ENCODE results near the gene EEIG2. TPM values are rescaled to one million over a fixed set of nuclear protein-coding genes. Genes with fewer than 3 reads are reported as not detected.

The EEIG2 gene
- total and polyA plus RNA-seq, 9 of the 15 experiments (the other 6 are each of a cell fraction or from before 2014, with no cell fraction given): 6.1 to 26.9 (median 15.2) TPM

DNA sequence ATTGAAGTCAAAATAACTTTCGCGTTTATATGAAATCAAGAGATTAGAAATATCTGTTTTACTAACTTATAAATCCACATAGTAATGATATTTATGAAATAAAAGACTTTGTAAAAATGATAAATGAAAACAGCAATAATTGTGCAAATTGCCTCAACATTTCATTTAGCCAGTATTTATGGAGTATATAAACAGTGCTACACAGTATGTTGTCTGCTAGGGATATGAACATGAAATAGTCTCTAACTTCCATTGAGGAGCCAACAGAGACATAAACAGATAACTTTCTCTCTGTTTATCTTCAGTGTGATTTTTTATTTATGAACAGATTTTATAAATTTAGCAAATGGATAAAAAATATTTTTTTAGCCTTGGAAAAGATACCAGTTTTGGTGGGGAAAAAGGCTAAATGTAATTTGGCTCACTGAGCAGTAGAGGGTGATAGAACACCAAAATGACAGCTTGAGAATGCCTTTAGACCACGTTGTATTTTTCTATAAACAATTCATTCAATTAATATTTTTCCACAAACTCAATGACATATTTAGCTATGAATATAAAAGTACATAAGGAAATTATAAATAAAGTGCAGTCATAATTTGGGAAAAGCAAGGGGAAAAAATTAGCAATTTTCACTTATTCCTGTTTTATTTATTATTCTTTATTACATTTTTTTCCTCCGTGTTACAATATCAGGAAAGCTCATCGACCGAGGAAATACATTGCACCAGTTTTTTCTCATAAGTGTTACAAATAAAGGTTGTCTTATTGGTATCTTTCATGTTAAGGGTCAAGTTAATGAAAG is 47.5 kb upstream of the EEIG2 start (continued):
- TF ChIP-seq RFX1 (IDR thresholded peaks at IDR 0.05) (no peak), RBFOX2 (IDR thresholded peaks at IDR 0.05; ENCODE audit: low read depth, low read length) (no peak), FOXJ2 (tag; IDR thresholded peaks at IDR 0.05) (no peak), RBM25 (IDR thresholded peaks at IDR 0.05; ENCODE audit: low read depth, low read length, severe bottlenecking) (peak; percentile 11), TAL1 (IDR thresholded peaks at IDR 0.05) (no peak), ZNF398 (CRISPR knock-in tag; IDR thresholded peaks at IDR 0.05) (no peak), POLR2H (tag; IDR thresholded peaks at IDR 0.05; ENCODE audit: low read depth) (0 out of 2 replicates have a peak, but pooled peaks have one; percentile 44), EP400 (IDR thresholded peaks at IDR 0.05) (peak; percentile 54; the same call in 1 of the 2 replicates), ZNF592 (IDR thresholded peaks at IDR 0.05) (peak; percentile 50; the same call in 1 of the 2 replicates), KDM2B (CRISPR knock-in tag; IDR thresholded peaks at IDR 0.05) (no peak), ZC3H4 (CRISPR knock-in tag; IDR thresholded peaks at IDR 0.05; ENCODE audit: borderline replicate concordance) (no peak), ZHX1 (conservative IDR thresholded peaks at IDR 0.05; ENCODE audit: low read length) (no peak)
- TF ChIP-seq, protein P1, sequence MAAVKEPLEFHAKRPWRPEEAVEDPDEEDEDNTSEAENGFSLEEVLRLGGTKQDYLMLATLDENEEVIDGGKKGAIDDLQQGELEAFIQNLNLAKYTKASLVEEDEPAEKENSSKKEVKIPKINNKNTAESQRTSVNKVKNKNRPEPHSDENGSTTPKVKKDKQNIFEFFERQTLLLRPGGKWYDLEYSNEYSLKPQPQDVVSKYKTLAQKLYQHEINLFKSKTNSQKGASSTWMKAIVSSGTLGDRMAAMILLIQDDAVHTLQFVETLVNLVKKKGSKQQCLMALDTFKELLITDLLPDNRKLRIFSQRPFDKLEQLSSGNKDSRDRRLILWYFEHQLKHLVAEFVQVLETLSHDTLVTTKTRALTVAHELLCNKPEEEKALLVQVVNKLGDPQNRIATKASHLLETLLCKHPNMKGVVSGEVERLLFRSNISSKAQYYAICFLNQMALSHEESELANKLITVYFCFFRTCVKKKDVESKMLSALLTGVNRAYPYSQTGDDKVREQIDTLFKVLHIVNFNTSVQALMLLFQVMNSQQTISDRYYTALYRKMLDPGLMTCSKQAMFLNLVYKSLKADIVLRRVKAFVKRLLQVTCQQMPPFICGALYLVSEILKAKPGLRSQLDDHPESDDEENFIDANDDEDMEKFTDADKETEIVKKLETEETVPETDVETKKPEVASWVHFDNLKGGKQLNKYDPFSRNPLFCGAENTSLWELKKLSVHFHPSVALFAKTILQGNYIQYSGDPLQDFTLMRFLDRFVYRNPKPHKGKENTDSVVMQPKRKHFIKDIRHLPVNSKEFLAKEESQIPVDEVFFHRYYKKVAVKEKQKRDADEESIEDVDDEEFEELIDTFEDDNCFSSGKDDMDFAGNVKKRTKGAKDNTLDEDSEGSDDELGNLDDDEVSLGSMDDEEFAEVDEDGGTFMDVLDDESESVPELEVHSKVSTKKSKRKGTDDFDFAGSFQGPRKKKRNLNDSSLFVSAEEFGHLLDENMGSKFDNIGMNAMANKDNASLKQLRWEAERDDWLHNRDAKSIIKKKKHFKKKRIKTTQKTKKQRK (IDR thresholded peaks at IDR 0.05; ENCODE audit: borderline replicate concordance, low read depth, low read length): no peak

Measured in K562 (cell line).